ENCODE results near the gene SKAP1.
"Not testable (repeated sequence)": the region's sequence is repeated elsewhere in the genome, so short reads cannot be mapped to it uniquely, and the experiment has no call there.

The SKAP1 gene

DNA sequence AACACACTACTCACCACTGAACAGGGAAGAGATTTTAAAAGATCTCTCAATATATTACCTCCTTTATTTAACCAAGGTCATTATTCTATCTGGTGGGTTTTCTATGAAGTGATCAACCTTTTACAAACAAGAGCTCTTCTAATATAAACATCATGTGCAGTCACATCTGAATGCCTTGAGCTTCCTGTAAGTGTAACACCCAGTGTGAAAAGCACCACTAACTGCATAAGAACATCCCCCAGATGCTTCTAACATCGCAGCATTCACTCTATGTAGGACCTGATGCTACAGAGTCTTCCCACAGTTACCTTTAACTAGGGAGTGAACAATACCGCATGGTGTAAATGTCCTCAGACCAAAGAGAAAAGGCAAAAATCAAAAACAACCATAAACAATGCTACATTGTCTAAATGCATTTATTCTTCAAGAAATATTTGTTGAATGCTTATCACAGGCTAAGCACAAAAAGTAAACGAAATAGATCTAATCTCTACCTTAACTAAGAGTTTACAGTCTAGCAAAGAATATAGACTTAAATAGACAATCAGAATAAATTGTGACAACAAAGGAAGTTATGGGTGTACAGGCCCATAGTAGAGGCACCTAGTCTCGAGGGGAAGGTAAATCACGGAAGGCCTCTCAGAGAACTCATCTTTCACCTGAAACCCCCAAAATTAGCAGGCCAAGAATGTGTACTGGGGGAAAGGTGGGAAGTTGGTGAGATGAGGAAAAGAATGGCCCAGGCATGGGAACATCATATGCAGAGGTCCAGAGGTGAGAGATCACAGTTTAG is 16.2 kb downstream of the SKAP1 start:
- DNase-seq (ENCODE audit: low spot score), result no peak

DNA sequence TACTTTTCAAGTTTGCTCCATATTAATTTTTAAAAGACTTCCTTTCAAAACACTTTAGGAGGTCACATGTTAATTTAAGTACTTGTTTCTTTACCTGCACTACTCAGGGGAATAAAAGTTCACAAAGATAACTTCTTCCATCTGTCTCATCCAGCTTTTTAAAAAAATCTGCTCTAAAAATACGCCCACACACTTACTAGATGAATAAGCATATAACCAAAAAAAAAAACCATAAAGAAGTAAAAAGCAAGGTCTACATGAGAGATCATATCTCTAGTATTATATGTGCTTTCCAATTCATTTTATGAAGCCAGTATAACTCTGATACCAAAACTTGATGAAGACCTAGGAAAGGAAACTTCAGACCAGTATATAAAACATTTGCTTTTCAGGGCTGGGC is 17.2 kb downstream of the SKAP1 start:
- DNase-seq (ENCODE audit: low spot score), result no peak

DNA sequence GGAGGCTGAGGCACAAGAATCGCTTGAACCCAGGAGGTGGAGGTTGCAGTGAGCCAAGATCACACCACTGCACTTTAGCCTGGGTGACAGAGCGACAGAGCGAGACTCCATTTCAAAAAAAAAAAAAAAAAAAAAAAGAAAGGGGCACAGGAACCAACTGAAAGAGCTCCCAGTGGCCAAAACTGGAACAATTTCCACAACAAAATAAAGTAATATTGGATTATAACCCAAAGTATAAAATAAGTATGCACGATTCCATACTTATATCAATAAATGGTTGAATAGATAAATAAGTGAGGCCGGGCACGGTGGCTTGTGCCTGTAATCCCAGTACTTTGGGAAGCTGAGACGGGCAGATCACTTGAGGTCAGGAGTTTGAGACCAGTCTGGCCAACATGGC is 19.2 kb downstream of the SKAP1 start:
- DNase-seq (ENCODE audit: low spot score), result not testable (repeated sequence)

DNA sequence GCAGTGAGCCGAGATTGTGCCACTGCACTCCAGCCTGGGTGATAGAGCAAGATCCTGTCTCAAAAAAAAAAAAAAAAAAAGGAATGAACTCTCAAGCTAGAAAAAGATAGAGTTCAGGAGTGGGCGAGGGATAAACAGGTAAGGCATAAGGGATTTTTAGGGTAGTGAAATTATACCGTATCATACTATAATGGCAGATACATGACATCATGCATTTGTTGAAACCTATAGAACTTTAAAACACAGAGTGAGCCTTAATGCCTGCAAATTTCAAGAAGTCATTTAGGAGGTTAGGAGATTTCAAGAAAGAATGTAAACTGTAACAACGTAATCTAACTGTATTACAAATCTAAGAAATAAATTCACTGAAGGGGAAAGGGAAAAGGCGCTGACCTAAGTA is 20.4 kb downstream of the SKAP1 start:
- no peak for DNase-seq (ENCODE audit: low spot score)

DNA sequence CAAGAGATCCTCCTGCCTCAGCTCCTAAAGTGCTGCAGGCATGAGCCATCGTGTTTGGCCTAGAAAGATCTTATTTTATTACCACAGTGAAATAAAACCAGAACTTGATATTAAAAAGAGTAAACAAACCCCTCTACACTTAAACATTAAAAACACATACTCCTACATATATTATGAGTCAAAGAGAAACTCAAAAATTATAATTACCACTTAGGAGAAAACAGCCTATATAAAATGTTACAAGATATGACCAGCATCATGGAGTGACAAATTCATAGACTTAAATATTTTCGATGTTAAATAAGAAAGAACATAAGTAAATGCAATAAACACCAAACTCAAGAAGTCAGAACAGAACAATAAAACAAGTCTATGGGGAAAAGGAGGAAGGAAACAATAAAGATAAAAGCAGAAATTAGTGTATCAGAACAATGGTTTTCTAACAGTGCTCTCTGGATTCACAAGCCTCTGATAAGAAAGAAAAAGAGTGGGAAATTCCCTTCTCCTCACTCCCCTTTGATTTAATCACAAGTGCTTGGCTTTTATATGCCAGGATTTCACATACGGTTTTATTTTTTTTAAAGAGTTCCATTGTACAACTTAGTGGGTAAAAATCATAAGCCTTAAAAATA is 23.0 kb downstream of the SKAP1 start:
- DNase-seq (ENCODE audit: low spot score), result no peak

DNA sequence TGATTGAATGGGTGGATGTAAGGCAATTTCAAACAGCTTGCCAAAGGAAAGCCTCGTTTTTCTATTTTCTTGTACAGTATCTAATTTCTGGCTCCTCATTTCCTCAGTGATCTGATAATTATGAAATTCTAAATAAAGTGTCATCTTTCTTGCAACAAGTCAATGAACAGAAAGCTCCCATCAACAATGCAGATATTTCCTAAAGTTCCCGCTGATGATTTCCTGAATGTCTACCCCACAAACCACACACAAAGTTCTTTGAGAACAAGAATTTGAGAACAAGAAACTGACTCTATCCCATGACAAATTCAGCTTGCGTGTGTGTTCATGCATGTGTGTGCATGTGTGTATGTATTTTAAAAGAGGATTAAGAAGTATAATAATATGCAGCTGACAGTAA is 35.2 kb downstream of the SKAP1 start:
- no peak for DNase-seq (ENCODE audit: low spot score)

DNA sequence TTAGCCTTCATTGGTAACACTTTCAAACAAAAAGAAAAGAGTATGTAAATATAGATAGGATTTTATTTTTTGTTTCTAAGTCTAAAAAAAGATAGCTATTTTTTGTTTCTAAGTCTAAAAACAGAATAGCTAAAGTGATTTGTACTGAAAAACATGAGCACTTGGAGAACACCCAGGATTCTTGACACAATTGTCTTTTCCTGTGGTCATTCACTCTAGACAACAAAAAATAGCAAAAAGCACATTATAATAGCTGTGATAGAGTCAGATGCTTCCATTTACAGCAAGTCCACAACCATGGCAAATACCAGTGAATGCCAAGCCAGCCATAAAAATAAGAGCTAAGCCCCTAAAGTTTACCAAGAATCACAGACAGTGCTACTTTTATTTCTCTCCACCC is 36.7 kb downstream of the SKAP1 start:
- no peak for DNase-seq (ENCODE audit: low spot score)

DNA sequence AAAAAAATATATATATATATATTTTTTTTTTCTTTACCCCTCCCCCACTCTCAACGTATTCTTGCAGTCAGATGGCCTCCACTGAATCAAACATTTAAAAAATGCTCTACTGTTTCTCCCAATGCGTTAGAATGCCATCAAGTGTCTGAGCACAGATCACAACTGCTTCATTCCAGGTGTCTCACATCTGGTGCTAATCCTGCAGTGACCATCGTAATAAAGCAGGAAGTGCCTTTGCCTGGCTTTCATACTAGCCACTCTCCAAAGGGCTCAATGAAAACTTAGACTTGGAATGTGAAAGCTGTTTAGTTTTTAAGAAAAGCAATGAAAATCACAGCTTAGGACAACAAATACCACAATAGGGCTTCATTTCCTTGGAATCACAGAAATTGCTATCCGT is 37.2 kb downstream of the SKAP1 start:
- DNase-seq (ENCODE audit: low spot score), result no peak

DNA sequence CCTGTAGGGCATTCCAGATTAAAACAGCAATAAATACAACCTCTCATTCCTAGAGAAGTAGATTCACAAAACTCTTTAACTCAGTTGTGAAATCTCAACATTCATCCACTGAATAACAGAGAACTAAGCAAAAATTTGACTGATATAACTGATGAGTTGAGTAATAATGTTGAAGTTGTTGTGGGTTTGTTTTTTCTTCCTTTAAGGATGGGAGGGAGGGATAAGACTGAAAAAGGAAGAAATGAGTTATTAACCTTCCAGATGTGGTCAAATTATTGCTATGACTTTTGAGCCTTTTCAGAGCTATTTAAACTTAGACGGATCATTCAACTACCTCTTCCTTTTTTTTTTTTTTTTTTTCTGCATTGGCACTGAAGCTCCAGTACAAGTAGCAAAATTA is 38.6 kb downstream of the SKAP1 start:
- no peak for DNase-seq (ENCODE audit: low spot score)

DNA sequence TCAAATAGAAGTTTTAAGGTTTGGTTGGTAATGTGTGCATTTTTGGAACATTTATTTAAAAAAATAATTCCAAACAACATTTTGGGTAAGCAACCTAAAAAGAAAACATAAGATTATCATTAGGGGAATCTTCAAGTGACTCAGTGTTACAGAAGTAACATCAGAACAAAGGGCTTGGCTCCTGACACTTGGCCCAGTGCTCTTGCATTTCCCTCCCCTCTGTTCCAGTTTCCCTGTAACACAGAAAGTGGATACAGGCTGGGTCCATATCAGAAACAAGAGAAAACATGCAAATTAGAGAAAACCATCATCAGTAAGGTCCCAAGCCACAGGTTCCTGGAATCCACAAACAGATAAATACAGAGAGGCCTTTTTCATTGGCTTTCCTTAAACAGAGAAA is 40.1 kb downstream of the SKAP1 start:
- DNase-seq (ENCODE audit: low spot score), result no peak

DNA sequence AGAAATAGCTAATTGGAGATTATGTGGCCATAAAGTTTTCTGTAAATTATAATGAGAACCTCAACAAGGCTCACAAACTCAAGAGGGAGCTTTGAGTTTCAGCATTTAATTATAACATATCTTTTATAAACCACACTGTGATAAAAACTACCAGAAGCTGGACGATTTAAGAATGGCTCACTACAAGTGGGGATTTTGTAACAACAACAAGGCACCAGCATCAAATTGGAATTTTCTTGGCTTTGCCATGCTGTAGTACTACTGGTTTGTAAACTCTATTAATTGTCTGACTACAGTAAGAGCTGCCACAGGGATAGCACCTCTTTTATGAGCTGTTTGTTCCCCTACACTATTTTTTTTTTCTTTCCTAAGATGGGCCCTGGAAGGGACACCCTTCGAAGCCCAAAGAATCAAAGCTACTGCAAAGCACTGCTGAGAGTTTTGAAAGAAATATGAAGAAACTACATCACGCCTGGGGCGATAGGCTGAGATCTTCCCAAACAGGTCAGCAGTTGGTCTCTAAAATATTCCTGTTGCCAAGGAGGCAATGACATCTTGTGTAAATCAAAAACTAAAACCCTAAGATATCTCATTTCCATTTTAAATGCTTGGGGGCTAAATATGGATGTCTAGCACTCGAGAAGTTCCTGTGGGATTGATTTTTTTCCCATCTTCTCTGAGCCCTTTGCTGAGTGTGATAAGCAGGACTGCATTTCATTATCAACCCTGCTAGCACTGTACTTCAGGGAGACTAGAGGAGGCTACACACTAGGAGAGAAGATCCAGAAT is 40.9 kb downstream of the SKAP1 start:
- no peak for DNase-seq (ENCODE audit: low spot score)

DNA sequence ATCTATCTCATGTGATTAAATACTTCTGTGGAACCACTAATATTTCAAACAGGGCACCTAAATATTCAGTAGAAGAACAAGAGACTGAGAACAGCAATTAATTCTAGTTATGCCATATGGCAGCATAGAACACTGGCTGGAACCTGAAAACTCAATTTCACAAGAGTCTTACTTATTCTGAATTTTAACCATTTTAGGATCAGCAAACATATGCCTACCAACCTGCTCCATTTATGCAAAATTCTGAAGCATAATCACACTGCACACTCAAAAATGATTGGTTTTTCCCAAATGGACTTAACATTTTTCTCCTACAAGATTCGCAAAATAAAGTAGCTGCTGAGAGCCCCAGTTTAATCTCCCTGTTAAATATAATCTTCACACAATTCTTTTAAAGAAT is 43.2 kb downstream of the SKAP1 start:
- no peak for DNase-seq (ENCODE audit: low spot score)

DNA sequence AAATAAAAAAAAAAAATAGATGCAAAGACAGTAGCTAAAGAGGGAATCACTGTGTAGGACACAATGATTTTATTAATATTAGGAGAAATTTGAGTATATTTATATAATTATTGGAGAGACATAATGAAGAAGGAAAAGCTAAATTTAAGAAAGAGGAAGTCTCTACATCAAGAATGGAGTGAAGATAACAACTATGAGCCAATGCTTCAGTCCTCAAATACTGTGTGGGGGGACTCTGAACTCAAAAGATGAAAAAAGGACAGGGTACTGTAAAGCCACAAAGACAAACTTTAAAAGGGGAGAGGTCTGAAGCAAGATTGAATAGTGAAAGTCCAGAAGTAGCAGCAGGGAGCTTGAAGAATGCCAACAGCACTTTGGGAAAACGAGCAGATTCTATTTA is 44.7 kb downstream of the SKAP1 start:
- DNase-seq (ENCODE audit: low spot score), result no peak

DNA sequence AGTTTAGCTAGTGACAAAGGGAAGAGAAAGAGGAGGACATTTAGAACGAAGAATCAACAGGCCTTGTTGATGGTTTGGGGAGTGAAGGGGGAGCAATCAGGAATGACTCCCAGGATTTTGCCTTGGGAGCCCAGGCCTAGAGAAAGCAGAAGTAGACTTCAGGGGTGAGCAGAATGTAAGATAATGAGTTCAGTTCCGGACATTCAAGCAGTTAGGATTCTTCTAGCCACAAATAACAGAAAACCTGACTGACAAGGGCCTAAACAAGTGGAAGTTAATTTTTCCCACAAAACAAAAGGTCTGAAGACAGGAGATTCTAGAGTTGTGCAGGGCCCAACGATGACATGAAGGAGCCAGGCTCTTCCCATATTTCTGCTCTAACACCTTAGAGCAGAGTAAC is 45.9 kb downstream of the SKAP1 start:
- DNase-seq (ENCODE audit: low spot score), result no peak

DNA sequence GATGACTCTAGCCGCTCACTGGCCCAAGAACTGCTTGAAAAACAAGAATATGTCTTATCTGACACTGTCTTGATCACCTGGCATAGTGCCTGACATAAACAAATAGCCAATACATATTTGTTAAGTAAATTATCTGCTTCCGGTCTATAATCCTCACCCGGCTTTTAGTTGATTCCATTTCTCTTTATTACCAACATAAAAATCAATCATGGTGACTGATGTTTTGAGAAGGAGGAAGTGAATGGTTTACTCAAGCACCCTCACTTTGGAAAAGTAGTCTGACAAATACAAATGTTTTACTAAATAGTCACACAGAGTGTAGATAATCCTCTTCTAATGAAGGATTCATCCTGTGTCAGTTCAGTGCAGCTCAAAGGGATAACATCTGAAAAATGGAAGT is 47.0 kb downstream of the SKAP1 start:
- DNase-seq (ENCODE audit: low spot score), result no peak

DNA sequence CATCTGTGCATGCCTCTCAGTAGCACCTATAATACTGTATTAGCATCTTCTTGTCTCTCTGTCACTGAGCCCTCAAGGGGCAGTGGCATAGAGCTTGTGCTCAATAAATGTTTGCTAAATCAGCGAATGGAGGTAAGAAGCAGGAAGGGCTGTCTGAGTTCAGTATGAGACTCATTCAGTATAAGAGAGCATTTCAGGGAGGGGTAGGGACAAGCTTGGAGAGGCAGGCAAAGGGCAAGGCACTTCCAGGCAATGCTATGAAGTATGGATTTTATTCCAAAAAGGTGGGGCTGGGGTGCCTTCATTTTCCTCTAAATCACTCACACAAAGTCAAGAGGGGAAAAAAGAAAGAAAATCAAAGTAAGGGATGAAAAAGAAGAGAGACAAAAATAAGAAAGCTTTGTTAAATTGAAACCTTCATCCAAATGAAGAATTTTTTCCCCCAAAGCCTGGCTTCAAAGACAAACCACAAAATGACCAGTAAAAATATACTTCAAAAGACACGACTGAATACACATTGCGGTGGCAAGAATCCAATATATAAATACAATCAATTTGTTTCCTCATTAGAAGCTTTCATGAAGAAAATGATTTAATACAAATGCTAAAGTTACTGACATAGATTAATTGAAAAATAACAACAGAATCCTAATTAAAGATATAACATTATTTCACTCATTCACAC is 51.2 kb downstream of the SKAP1 start:
- DNase-seq (ENCODE audit: low spot score), result no peak

DNA sequence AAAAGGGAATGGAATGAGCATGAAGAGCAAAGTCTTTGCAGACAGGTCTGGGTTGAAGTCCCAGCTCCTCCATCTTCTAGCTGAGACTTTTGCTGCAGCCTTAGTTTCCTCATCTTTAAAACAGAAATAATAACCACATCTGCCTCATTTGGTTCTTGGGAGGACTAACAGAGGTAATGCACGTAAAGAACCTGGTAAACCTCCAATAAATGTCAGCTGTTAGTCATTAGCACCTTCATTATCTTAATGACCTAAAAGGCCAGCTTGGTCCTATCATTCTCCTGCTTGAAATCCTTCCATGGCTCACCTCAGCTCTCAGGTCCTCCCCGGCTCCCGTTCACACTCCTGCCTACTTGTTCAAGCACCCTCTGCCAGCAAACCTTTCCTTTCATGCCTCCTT is 51.8 kb downstream of the SKAP1 start:
- no peak for DNase-seq (ENCODE audit: low spot score)

DNA sequence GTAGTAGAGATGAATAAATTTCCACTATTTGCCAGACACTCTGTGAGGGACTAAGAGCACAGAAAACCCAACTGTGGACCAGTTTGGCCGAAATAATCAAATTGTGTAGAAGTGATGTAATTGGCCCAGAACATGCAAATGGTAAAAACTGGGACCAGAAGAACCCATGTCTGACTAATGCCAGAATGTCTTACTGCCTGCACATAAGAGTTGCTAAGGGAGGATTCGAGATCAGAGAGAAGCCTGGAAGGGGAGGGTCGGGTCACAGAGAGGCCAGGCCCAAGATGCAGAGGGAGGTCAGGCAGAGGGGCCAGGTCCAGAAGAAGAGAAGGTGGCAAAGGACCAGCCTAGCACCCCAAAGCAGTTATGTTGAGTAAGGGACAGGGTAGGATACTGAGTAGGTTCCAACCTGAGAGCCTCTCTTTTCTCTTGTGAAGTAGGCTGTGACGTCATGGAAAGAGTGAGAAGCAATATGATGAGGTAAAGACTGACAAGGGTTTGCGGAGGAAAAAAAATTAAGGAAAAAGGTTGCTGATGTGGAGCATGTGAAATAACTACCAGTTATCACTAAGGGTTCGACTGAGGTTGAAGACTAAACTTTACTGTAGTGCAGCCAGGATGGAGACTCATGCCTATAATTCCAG is 53.2 kb downstream of the SKAP1 start:
- no peak for DNase-seq (ENCODE audit: low spot score)

DNA sequence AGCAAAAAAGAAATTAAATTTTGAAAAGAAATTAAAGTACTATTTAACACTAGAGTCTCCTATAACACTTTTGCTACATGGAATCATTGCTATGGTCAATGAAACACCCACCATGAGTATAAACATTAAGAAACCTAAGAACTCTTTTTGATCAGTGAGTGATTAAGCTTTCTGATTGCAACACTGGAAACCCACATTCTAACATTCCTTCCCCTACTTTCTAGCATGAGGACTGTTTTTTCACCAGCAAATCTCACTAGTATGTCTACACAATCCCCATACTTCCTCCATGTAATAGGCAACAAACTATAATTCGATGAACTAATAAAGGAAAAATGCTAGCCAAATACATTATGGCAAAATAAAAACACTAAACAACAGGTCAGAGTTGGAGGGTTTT is 54.7 kb downstream of the SKAP1 start:
- no peak for DNase-seq (ENCODE audit: low spot score)

DNA sequence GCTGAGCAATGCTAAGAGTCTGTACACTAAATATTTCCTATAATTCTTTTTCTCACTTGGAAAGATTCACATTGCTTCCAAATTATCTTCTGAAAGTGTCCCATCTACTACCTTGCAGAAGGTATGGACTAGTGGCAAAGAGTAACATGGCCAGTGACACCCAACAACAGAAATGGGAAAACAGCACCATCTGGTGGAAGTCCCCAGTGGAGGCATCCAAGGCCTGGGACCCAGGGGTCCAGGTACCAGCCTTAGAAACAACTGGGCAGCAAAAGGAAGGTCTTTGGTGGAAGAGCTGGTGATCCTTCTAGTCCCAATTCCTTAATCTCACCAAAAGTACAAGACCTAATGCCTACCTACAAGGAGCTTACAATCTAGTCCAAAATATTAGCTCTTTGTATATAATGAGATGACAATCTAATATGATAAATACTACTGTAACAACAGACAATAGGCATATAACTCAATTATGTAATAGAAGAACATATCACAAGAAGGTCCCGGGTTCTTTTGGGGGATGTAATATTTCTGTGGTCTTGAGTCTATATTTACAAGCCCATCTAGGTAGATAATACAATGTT is 55.3 kb downstream of the SKAP1 start:
- DNase-seq (ENCODE audit: low spot score), result peak; percentile 64

DNA sequence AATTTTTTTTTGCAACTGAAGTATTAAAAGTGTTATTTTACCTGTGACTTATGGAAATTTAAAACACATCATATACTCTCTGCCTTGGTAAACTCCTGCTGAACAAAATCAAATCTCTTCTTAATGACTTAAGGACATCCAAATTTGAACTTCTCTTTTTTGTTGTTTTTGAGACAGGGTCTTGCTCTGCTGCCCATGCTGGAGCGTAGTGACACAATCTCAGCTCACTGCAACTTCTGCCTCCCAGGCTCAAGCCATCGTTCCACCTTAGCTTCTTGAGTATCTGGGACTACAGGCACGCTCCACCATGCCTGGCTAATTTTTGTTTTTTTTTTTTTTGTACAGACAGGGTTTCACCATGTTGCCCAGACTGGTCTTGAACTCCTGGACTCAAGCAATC is 56.1 kb downstream of the SKAP1 start:
- DNase-seq (ENCODE audit: low spot score), result no peak

Data from HuH-7 (cell line).